ENCODE data around the gene MAP3K20.
A peak's percentile ranks its signal among the peaks of the same experiment; 100 is the strongest.
"Not testable (repeated sequence)": the region's sequence is repeated elsewhere in the genome, so short reads cannot be mapped to it uniquely, and the experiment has no call there.

The MAP3K20 gene

DNA sequence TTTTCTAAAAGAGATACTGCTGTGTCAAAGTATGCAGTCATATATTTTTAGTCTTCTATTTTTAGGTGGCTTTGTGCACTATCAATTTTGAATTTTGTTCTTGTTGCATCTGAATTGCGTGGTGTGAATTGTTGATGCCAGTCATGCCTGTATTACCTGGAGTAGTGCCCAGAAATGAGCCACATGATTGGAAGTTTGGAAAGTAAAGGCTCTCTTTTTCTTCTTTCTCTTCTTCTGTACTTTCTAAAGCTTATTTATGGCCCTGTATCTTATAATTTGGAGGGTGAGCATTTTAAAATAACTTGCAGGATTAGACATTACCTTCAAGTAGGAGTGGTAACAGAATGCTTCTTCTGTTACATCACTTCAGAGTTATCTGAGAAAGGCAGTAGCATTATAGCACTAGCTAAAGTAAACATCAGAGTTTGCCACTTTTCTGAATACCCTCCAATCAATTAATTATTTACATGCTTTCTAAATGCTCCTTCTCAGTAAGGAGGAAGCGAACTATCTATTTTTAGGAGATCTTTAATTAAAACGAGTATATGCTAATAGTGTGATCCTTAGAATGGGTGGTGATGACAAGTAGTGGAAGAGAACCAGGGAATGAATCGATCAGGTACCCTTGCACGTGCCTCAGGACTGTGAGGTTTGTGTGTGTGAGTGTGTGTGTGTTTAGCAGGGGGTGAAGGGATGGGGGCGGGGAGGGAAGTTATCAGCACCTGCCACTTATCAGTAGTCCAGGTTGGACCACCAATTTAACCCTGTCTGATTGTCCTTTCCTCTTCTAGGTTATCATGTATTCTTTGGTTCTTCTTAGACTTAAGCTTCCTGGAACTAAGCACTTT lies 112.5 kb downstream of the MAP3K20 start:
- Mint-ChIP-seq H3K27me3 (ENCODE audit: low read depth) (peaks cover 5% of the 10 kb centered on the region), H3K9me3 (no peaks in the 10 kb centered on the region), H3K27ac (no peak overlapping the region), H3K36me3 (ENCODE audit: low read depth) (no peaks in the 10 kb centered on the region), H3K4me3 (no peak overlapping the region), H3K4me1 (ENCODE audit: low read depth) (no peaks in the 10 kb centered on the region)
- DNase-seq (ENCODE audit: low spot score) = no peak

DNA sequence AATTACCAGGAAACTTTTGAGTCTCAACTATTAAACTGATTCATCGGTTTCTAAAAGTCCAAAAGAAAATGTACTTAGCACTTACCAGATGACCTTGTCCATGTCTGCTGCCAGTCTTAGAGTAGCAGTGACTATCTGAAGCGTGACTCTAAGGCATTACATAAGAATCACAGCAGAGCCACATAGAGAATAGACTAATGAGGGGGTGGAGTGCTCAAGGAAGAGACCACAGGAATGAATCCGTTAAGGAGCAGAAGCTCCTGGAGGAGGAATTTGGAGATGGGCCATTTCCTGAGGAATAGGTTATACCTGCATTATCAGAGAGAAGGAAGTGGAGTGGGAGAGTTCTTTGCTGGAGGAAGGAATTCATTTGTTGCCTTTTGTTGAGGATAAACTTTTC lies 116.0 kb downstream of the MAP3K20 start:
- DNase-seq (ENCODE audit: low spot score) = no peak
- Mint-ChIP-seq H3K9me3 (no peaks in the 10 kb centered on the region), H3K27me3 (ENCODE audit: low read depth) (peaks cover 10% of the 10 kb centered on the region), H3K36me3 (ENCODE audit: low read depth) (no peaks in the 10 kb centered on the region), H3K4me3 (no peak overlapping the region), H3K4me1 (ENCODE audit: low read depth) (no peaks in the 10 kb centered on the region), H3K27ac (no peak overlapping the region)

DNA sequence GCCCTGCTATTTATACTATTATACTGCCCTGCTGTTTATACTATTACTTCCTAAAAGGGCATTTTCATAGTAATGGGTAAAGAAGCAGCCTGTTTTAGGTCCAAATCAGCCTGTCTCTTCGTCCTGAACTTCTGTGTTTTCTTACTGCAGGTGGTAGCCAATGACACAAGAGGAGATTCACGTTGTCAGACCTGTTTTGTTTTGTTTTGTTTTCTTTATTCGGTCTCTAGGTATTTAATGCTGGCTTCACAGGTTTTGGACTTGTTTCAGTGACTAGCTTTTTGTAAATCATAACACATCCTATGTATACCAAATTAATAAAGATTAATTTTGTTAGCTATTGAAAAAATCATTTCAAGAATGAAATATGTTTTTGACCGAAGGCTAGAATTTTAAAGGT lies 116.4 kb downstream of the MAP3K20 start:
- Mint-ChIP-seq H3K36me3 (ENCODE audit: low read depth) (no peaks in the 10 kb centered on the region), H3K9me3 (no peaks in the 10 kb centered on the region), H3K4me1 (ENCODE audit: low read depth) (no peaks in the 10 kb centered on the region), H3K27me3 (ENCODE audit: low read depth) (peaks cover 10% of the 10 kb centered on the region), H3K4me3 (no peak overlapping the region), H3K27ac (no peak overlapping the region)
- DNase-seq (ENCODE audit: low spot score) = no peak

GRCh38 chr2:173193925-173194324 lies 118.3 kb downstream of the MAP3K20 start:
- no peaks in the 10 kb centered on the region for H3K4me1 Mint-ChIP-seq (ENCODE audit: low read depth)
- H3K4me3 Mint-ChIP-seq = no peak overlapping the region
- H3K36me3 Mint-ChIP-seq (ENCODE audit: low read depth) = peaks cover under 1% of the 10 kb centered on the region
- no peaks in the 10 kb centered on the region for H3K9me3 Mint-ChIP-seq
- DNase-seq (ENCODE audit: low spot score) = no peak
- peaks cover 10% of the 10 kb centered on the region for H3K27me3 Mint-ChIP-seq (ENCODE audit: low read depth)
- H3K27ac Mint-ChIP-seq = no peak overlapping the region

DNA sequence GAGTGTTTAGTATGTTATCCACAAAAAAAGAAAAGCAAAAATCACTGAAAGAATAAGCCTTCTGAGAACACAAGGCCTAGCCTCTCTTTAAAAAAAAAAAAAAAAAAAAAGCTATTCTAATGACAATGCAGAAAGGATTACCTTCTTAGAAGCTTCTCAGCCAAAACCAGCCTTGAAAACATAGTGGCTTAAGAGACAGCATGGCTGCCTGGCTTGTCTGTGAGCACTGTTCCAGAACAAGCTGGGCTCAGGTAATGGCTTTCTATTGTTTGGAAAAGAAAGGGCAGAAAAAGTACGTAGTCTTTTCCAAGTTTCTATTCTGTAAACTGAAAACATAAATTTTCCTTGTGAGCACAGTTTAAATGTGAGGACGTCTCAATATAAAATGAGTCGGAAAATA lies 119.5 kb downstream of the MAP3K20 start:
- DNase-seq (ENCODE audit: low spot score) = no peak
- no peaks in the 10 kb centered on the region for H3K9me3 Mint-ChIP-seq
- no peak overlapping the region for H3K27ac Mint-ChIP-seq
- H3K4me3 Mint-ChIP-seq = no peak overlapping the region
- no peaks in the 10 kb centered on the region for H3K4me1 Mint-ChIP-seq (ENCODE audit: low read depth)
- H3K27me3 Mint-ChIP-seq (ENCODE audit: low read depth) = peaks cover 7% of the 10 kb centered on the region
- H3K36me3 Mint-ChIP-seq (ENCODE audit: low read depth) = peaks cover 5% of the 10 kb centered on the region

- peaks cover 7% of the 10 kb centered on the region for H3K27me3 Mint-ChIP-seq (ENCODE audit: low read depth)
- no peaks in the 10 kb centered on the region for H3K4me1 Mint-ChIP-seq (ENCODE audit: low read depth)
- H3K36me3 Mint-ChIP-seq (ENCODE audit: low read depth) = peaks cover 5% of the 10 kb centered on the region
- H3K9me3 Mint-ChIP-seq = no peaks in the 10 kb centered on the region
- H3K27ac Mint-ChIP-seq = no peak overlapping the region
- no peak overlapping the region for H3K4me3 Mint-ChIP-seq
- DNase-seq (ENCODE audit: low spot score) = no peak
Observed at GRCh38 chr2:173196080-173196479, 120.4 kb downstream of the MAP3K20 start.

DNA sequence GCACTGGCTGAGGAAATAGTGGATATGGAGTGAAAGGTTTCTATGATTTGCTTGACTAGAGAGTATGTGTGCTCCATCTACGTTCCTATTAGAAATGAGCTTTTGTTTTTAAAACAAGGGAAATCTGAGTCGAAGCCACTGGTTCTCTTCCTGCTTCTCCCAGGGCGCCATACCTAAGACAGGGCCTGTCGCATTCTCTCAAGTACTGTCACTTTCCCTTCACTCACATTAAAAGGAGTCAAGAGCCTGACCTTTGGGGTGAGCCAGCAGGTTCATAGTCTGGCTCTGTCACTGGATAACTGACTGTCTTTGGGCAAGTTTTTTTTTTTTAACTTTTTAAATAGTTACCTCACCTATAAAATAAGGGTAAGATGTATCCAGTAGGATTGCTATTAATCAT lies 121.0 kb downstream of the MAP3K20 start:
- peaks cover 5% of the 10 kb centered on the region for H3K36me3 Mint-ChIP-seq (ENCODE audit: low read depth)
- no peaks in the 10 kb centered on the region for H3K9me3 Mint-ChIP-seq
- H3K27ac Mint-ChIP-seq = no peak overlapping the region
- no peak overlapping the region for H3K4me3 Mint-ChIP-seq
- DNase-seq (ENCODE audit: low spot score) = no peak
- H3K27me3 Mint-ChIP-seq (ENCODE audit: low read depth) = peaks cover 7% of the 10 kb centered on the region
- H3K4me1 Mint-ChIP-seq (ENCODE audit: low read depth) = no peaks in the 10 kb centered on the region

GRCh38 chr2:173198327-173198726 lies 122.7 kb downstream of the MAP3K20 start:
- no peak for DNase-seq (ENCODE audit: low spot score)
- peaks cover 5% of the 10 kb centered on the region for H3K36me3 Mint-ChIP-seq (ENCODE audit: low read depth)
- no peak overlapping the region for H3K4me3 Mint-ChIP-seq
- H3K27me3 Mint-ChIP-seq (ENCODE audit: low read depth) = peaks cover 7% of the 10 kb centered on the region
- H3K9me3 Mint-ChIP-seq = no peaks in the 10 kb centered on the region
- H3K27ac Mint-ChIP-seq = no peak overlapping the region
- H3K4me1 Mint-ChIP-seq (ENCODE audit: low read depth) = no peaks in the 10 kb centered on the region

DNA sequence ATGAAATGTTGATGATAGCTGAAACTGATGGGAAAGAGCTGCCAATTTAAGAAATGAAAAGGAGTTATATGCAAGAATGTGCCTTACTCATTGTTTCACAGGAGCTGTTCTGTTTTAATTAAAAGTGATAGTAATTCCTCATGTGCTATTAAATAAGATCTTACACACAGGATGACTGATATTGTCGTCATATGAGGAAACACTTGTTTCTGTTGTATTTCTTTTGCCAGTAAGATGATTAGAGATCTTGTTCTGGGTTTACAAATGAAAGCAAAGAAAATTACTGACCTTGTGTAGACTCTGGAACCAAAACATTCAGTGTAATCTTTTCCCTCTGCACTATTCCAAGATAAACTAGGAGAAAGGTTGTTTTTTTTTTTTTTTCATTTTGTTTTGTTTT lies 123.6 kb downstream of the MAP3K20 start:
- H3K36me3 Mint-ChIP-seq (ENCODE audit: low read depth) = peaks cover 5% of the 10 kb centered on the region
- no peaks in the 10 kb centered on the region for H3K4me1 Mint-ChIP-seq (ENCODE audit: low read depth)

DNA sequence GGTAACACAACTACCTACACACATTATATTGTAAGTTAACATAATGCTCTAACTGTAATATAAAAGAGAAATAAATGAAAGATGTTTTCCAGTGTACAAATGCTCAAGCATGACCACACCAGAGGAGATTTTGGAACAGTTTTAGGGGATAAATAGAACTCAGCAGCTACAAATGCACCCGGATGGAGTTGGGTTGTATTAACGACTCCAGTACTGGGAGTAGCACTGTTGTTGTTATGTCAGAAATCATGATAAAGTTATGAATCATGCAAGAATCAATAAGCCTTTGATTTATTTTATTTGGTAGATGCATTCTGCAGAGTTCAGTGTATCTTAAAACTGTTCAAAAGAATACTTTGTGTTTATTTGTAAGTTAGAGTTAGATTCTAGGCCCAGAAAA lies 126.9 kb downstream of the MAP3K20 start:
- Mint-ChIP-seq H3K27ac (no peak overlapping the region), H3K27me3 (ENCODE audit: low read depth) (peaks cover 3% of the 10 kb centered on the region)
- no peak for DNase-seq (ENCODE audit: low spot score)

More for the DNA sequence above, 123.6 kb downstream of the MAP3K20 start:
- Mint-ChIP-seq H3K9me3 (no peaks in the 10 kb centered on the region), H3K27me3 (ENCODE audit: low read depth) (peaks cover 3% of the 10 kb centered on the region), H3K27ac (no peak overlapping the region), H3K4me3 (no peak overlapping the region)
- no peak for DNase-seq (ENCODE audit: low spot score)

GRCh38 chr2:173204316-173204715 lies 128.7 kb downstream of the MAP3K20 start:
- Mint-ChIP-seq H3K4me3 (no peak overlapping the region), H3K36me3 (ENCODE audit: low read depth) (peaks cover 3% of the 10 kb centered on the region), H3K9me3 (no peaks in the 10 kb centered on the region), H3K4me1 (ENCODE audit: low read depth) (no peaks in the 10 kb centered on the region), H3K27me3 (ENCODE audit: low read depth) (peaks cover 5% of the 10 kb centered on the region), H3K27ac (no peak overlapping the region)
- no peak for DNase-seq (ENCODE audit: low spot score)

More for the DNA sequence above, 126.9 kb downstream of the MAP3K20 start:
- Mint-ChIP-seq H3K36me3 (ENCODE audit: low read depth) (peaks cover 7% of the 10 kb centered on the region), H3K9me3 (no peaks in the 10 kb centered on the region), H3K4me1 (ENCODE audit: low read depth) (no peaks in the 10 kb centered on the region), H3K4me3 (no peak overlapping the region)

DNA sequence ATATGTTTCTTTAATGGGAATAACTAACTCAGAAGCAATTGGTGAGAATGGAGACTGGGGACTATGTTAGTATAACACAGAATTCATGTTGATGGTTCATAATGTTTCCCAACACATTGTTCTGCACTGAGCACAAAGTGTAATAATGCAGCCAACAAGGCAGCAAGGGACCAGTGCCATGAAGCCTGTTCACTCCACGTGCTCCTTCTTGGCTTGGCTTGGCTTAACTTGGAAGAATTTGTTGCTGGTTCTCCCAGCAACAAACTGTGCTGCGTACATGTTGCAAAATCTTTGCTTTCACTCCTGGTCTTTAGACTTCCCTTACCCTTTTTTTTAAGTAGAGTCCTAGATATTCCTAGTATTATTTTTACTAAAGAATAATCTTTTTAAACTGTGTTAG lies 129.7 kb downstream of the MAP3K20 start:
- no peak for DNase-seq (ENCODE audit: low spot score)
- H3K27ac Mint-ChIP-seq = no peak overlapping the region
- peaks cover 4% of the 10 kb centered on the region for H3K36me3 Mint-ChIP-seq (ENCODE audit: low read depth)

DNA sequence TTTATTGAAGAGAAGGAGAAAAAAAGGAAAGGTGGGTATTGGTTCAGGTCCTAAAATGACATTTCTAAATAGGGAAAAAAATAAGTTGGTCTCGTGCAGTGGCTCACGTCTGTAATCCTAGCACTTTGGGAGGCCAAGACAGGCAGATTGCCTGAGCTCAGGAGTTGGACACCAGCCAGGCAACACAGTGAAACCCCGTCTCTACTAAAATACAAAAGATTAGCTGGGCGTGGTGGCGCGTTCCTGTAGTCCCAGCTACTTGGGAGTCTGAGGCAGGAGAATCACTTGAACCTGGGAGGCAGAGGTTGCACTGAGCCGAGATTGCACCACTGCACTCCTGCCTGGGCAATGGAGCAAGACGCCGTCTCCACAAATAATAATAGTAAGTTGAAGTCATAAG lies 131.5 kb downstream of the MAP3K20 start:
- not testable (repeated sequence) for H3K4me3 Mint-ChIP-seq; H3K27me3 Mint-ChIP-seq (ENCODE audit: low read depth); H3K4me1 Mint-ChIP-seq (ENCODE audit: low read depth); H3K27ac Mint-ChIP-seq; H3K9me3 Mint-ChIP-seq; H3K36me3 Mint-ChIP-seq (ENCODE audit: low read depth); DNase-seq (ENCODE audit: low spot score)

More for the DNA sequence above, 129.7 kb downstream of the MAP3K20 start:
- Mint-ChIP-seq H3K27me3 (ENCODE audit: low read depth) (peaks cover 5% of the 10 kb centered on the region), H3K9me3 (no peaks in the 10 kb centered on the region), H3K4me3 (no peak overlapping the region), H3K4me1 (ENCODE audit: low read depth) (peaks cover 2% of the 10 kb centered on the region)

DNA sequence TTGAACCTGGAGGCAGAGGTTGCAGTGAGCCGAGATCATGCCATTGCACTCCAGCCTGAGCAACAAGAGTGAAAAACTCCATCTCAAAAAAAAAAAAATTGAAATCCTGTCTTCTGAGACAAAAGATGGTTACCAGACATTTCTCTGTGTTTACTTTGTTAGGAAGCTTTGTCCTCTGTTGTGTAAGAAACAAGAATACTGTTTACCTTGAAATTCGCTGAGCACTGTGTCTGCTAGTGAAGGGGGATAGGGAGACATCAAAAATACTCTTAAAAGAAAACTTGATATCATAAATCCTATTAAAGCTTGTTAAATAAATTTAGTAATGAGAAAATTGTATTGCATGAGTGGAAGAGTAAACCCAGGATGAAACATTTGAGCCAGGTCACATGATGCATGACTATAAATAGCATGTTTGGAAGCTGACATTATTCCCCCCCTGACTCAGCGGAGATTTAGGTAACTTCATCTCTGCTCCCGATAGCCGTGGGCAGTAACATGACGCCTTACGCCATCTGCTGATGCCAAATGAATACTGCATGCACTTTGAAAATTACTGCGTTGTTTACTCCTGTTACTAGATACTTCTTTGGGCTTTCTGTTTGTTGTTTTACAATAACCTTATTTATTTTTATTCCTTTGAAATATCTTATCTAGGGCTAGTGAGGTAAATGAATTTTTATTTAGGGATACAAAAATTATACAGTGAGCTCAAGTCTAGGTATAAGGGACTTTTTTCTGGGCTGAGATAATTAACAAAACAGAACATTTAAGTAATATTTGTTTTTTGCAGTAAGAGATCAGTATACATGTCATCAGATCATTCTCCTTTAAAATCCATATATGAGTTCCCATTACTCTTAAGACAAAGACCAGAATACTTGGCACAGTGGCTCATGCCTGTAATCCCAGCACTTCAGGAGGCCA lies 134.9 kb downstream of the MAP3K20 start:
- H3K27ac Mint-ChIP-seq = no peak overlapping the region
- peaks cover 6% of the 10 kb centered on the region for H3K4me1 Mint-ChIP-seq (ENCODE audit: low read depth)
- no peak overlapping the region for H3K4me3 Mint-ChIP-seq
- no peaks in the 10 kb centered on the region for H3K9me3 Mint-ChIP-seq
- peaks cover 5% of the 10 kb centered on the region for H3K27me3 Mint-ChIP-seq (ENCODE audit: low read depth)
- H3K36me3 Mint-ChIP-seq (ENCODE audit: low read depth) = peaks cover 7% of the 10 kb centered on the region
- peak; percentile 47 for DNase-seq (ENCODE audit: low spot score)
